Neural cell (in vitro differentiated cells): ENCODE data around the gene PARD3B. TPM values are rescaled to one million over a fixed set of nuclear protein-coding genes. Genes with fewer than 3 reads are reported as not detected.

Experiments used
- H2AFZ ChIP-seq: fragments of 200-600, 300-800 bp; sonication (generic), shearing (Covaris generic); 2 replicates; pipeline ENCODE4 v1.6.0; 2014; ENCODE audit warnings: low read depth, mild to moderate bottlenecking, antibody characterized with exemption, low read length, moderate library complexity
- H3F3A ChIP-seq: fragments of 200-600 bp; shearing (Covaris generic); 2 replicates; pipeline ENCODE4 v1.6.1; 2016; ENCODE audit warnings: mild to moderate bottlenecking, moderate library complexity, mixed read lengths, antibody characterized with exemption, low read length; ENCODE audit not compliant: insufficient read depth, poor library complexity, severe bottlenecking
- H3K27ac ChIP-seq: fragments of 200-600, 300-800 bp; sonication (generic), shearing (Covaris generic); 2 replicates; pipeline ENCODE4 v1.5.1; 2014; ENCODE audit warnings: mild to moderate bottlenecking, low read length, moderate library complexity
- H3K27me3 ChIP-seq: fragments of 300-800, 200-600 bp; sonication (generic), shearing (Covaris generic); 2 replicates; pipeline ENCODE4 v1.6.0; 2014; ENCODE audit warnings: mild to moderate bottlenecking, low read depth, low read length, moderate library complexity; ENCODE audit not compliant: insufficient read depth
- H3K36me3 ChIP-seq: fragments of 300-800, 200-600 bp; sonication (generic), shearing (Covaris generic); 2 replicates; pipeline ENCODE4 v1.5.1; 2014; ENCODE audit warnings: mild to moderate bottlenecking, antibody characterized with exemption, low read length, moderate library complexity; ENCODE audit not compliant: insufficient read depth
- H3K4me2 ChIP-seq: fragments of 300-800, 200-600 bp; sonication (generic), shearing (Covaris generic); 2 replicates; pipeline ENCODE4 v1.6.0; 2014; ENCODE audit warnings: mild to moderate bottlenecking, low read length
- H3K4me3 ChIP-seq: fragments of 300-800, 200-600 bp; sonication (generic), shearing (Covaris generic); 2 replicates; pipeline ENCODE4 v1.5.1; 2014; ENCODE audit warnings: mild to moderate bottlenecking, low read length, moderate library complexity
- H3K79me2 ChIP-seq: fragments of 200-600 bp; shearing (Covaris generic); replicated peaks from 2 replicates; pipeline ENCODE4 v1.6.0; 2014; ENCODE audit warnings: mild to moderate bottlenecking, low read length, moderate library complexity; ENCODE audit not compliant: insufficient read depth
- H3K9ac ChIP-seq: fragments of 300-800, 200-600 bp; sonication (generic), shearing (Covaris generic); 2 replicates; pipeline ENCODE4 v1.6.1; 2016; ENCODE audit warnings: mild to moderate bottlenecking, low read length, mixed read lengths
- H3K9me2 ChIP-seq: fragments of 200-600 bp; shearing (Covaris generic); 2 replicates; pipeline ENCODE4 v1.6.1; 2016; ENCODE audit warnings: mild to moderate bottlenecking, low read length, mixed read lengths; ENCODE audit not compliant: insufficient read depth
- H3K9me3 ChIP-seq: fragments of 200-600, 300-800 bp; sonication (generic), shearing (Covaris generic); 2 replicates; pipeline ENCODE4 v1.6.1; 2016; ENCODE audit warnings: mild to moderate bottlenecking, mixed run types, low read length, moderate library complexity, mixed read lengths
- H4K20me1 ChIP-seq: fragments of 200-600 bp; shearing (Covaris generic); 2 replicates; pipeline ENCODE4 v1.6.1; 2016; ENCODE audit warnings: mild to moderate bottlenecking, mixed run types; ENCODE audit not compliant: insufficient read depth
- CTCF ChIP-seq: fragments of 450-650 bp; IDR thresholded peaks from 2 replicates; pipeline ENCODE4 v1.5.1; 2014; ENCODE audit warnings: antibody characterized with exemption, mild to moderate bottlenecking, moderate library complexity; ENCODE audit not compliant: poor library complexity, severe bottlenecking
- EP300 ChIP-seq: fragments of 450-650 bp; conservative IDR thresholded peaks from 2 replicates; pipeline ENCODE4 v1.6.1; 2014; ENCODE audit warnings: antibody characterized with exemption, mild to moderate bottlenecking, moderate library complexity; ENCODE audit not compliant: poor library complexity, severe bottlenecking
- EZH2 ChIP-seq: fragments of 200-600, 300-800 bp; shearing (Covaris generic), sonication (generic); IDR thresholded peaks from 2 replicates; pipeline ENCODE4 v1.6.1; 2014; ENCODE audit warnings: antibody characterized with exemption, low read length, borderline replicate concordance, mild to moderate bottlenecking; ENCODE audit not compliant: insufficient read depth, poor library complexity, severe bottlenecking
- MXI1 ChIP-seq: fragments of 450-650 bp; conservative IDR thresholded peaks from 2 replicates; pipeline ENCODE4 v1.6.1; 2014; ENCODE audit warnings: antibody characterized with exemption, mild to moderate bottlenecking; ENCODE audit not compliant: poor library complexity, severe bottlenecking
- POLR2AphosphoS5 ChIP-seq: IDR thresholded peaks from 2 replicates; pipeline ENCODE4 v1.6.1; 2012
- RAD21 ChIP-seq: fragments of 450-650 bp; conservative IDR thresholded peaks from 2 replicates; pipeline ENCODE4 v1.6.1; 2014; ENCODE audit warnings: antibody characterized with exemption, mild to moderate bottlenecking, moderate library complexity
- SMC3 ChIP-seq: fragments of 450-650 bp; conservative IDR thresholded peaks from 2 replicates; pipeline ENCODE4 v1.6.1; 2014; ENCODE audit warnings: antibody characterized with exemption, mild to moderate bottlenecking, moderate library complexity; ENCODE audit not compliant: poor library complexity
- TAF1 ChIP-seq: IDR thresholded peaks from 2 replicates; pipeline ENCODE4 v1.6.1; 2012; ENCODE audit warnings: low read depth
- polyA plus RNA-seq: library from polyadenylated mRNA; depleted of rRNA; stranded (reverse); fragments of >200 nt; gene quantifications from 2 replicates; pipeline ENCODE4 v1.2.3, GENCODE V29; 2014
- TF ChIP-seq, protein P1 (sequence below): IDR thresholded peaks from 2 replicates; pipeline ENCODE4 v1.6.1; 2012; ENCODE audit warnings: borderline replicate concordance

Gene PARD3B
- polyA plus RNA-seq, 1 donor from 2014 or later, result 0.54 TPM

- H3K27ac ChIP-seq, result no peak overlapping the region
Measured at GRCh38 chr2:205017912-205018311, 472.6 kb downstream of the PARD3B start.

DNA sequence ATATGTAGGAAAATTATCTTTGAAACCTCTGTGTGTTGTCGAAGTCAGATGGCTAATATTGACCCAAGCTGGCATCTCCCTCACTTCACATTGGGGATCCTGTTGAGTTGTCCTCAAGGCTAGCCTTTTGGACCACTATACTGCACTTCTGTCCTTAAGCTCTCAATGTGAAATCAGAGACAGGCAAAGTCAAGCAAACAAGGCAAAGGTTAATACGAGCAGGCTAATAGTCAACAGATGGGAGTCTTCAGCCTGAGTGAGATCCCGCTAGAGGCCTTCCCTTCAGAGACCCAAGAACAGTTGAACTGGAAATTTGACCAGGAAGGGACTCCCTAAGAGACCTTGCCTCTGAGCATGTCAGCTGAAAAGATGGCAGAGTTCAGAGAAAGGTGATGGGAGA is 475.4 kb downstream of the PARD3B start:
- no peak overlapping the region for H2AFZ ChIP-seq
- H3K36me3 ChIP-seq, result no peaks in the 10 kb centered on the region
- H3K4me2 ChIP-seq, result no peak overlapping the region
- no peaks in the 10 kb centered on the region for H3K79me2 ChIP-seq
- no peaks in the 10 kb centered on the region for H4K20me1 ChIP-seq
- TF ChIP-seq POLR2AphosphoS5, result no peak
- no peak for TF ChIP-seq SMC3
- no peak for TF ChIP-seq CTCF
- no peak for TF ChIP-seq EP300
- TF ChIP-seq RAD21, result no peak
- TF ChIP-seq, protein P1, sequence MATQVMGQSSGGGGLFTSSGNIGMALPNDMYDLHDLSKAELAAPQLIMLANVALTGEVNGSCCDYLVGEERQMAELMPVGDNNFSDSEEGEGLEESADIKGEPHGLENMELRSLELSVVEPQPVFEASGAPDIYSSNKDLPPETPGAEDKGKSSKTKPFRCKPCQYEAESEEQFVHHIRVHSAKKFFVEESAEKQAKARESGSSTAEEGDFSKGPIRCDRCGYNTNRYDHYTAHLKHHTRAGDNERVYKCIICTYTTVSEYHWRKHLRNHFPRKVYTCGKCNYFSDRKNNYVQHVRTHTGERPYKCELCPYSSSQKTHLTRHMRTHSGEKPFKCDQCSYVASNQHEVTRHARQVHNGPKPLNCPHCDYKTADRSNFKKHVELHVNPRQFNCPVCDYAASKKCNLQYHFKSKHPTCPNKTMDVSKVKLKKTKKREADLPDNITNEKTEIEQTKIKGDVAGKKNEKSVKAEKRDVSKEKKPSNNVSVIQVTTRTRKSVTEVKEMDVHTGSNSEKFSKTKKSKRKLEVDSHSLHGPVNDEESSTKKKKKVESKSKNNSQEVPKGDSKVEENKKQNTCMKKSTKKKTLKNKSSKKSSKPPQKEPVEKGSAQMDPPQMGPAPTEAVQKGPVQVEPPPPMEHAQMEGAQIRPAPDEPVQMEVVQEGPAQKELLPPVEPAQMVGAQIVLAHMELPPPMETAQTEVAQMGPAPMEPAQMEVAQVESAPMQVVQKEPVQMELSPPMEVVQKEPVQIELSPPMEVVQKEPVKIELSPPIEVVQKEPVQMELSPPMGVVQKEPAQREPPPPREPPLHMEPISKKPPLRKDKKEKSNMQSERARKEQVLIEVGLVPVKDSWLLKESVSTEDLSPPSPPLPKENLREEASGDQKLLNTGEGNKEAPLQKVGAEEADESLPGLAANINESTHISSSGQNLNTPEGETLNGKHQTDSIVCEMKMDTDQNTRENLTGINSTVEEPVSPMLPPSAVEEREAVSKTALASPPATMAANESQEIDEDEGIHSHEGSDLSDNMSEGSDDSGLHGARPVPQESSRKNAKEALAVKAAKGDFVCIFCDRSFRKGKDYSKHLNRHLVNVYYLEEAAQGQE, result no peak
- no peak for TF ChIP-seq MXI1
- no peak for TF ChIP-seq EZH2
- TF ChIP-seq TAF1, result no peak
- H3K27me3 ChIP-seq, result no peaks in the 10 kb centered on the region
- no peaks in the 10 kb centered on the region for H3F3A ChIP-seq
- no peak overlapping the region for H3K4me3 ChIP-seq
- H3K9me3 ChIP-seq, result no peaks in the 10 kb centered on the region
- no peak overlapping the region for H3K27ac ChIP-seq
- H3K9me2 ChIP-seq, result no peaks in the 10 kb centered on the region
- no peak overlapping the region for H3K9ac ChIP-seq

More at GRCh38 chr2:205017912-205018311, 472.6 kb downstream of the PARD3B start:
- no peaks in the 10 kb centered on the region for H3K79me2 ChIP-seq
- no peaks in the 10 kb centered on the region for H3K9me3 ChIP-seq
- no peak overlapping the region for H2AFZ ChIP-seq
- no peaks in the 10 kb centered on the region for H3K9me2 ChIP-seq
- no peaks in the 10 kb centered on the region for H3K27me3 ChIP-seq
- no peak for TF ChIP-seq CTCF
- TF ChIP-seq, protein P1, result no peak
- TF ChIP-seq EZH2, result no peak
- TF ChIP-seq RAD21, result no peak
- TF ChIP-seq TAF1, result no peak
- TF ChIP-seq EP300, result no peak
- no peak for TF ChIP-seq SMC3
- no peak for TF ChIP-seq MXI1
- TF ChIP-seq POLR2AphosphoS5, result no peak
- no peak overlapping the region for H3K4me2 ChIP-seq
- H3K36me3 ChIP-seq, result no peaks in the 10 kb centered on the region
- H3F3A ChIP-seq, result no peaks in the 10 kb centered on the region
- no peak overlapping the region for H3K9ac ChIP-seq
- H4K20me1 ChIP-seq, result no peaks in the 10 kb centered on the region
- H3K4me3 ChIP-seq, result no peak overlapping the region
